Sigmoid colon (tissue), 7 donors: ENCODE data around the gene ZBTB45. TPM values are rescaled to one million over a fixed set of nuclear protein-coding genes. Genes with fewer than 3 reads are reported as not detected.

Experiments used
- DNase-seq: peaks from one replicate; pipeline ENCODE4 v3.0.0-alpha.2; 2019
- H3K27ac ChIP-seq, 4 donors: fragments of 200-600 bp; sonication (generic); one replicate each; pipeline ENCODE4 v1.5.1; 2016 to 2019; ENCODE audit warnings: mild to moderate bottlenecking in 1 of 4
- H3K27me3 ChIP-seq, 3 donors: fragments of 200-600 bp; sonication (generic); one replicate each; pipeline ENCODE4 v1.5.1; 2019; ENCODE audit warnings: mild to moderate bottlenecking in 1 of 3
- H3K36me3 ChIP-seq, 4 donors: fragments of 200-600 bp; sonication (generic); one replicate each; pipeline ENCODE4 v1.5.1; 2016 to 2019
- H3K4me1 ChIP-seq, 4 donors: fragments of 200-600 bp; sonication (generic); one replicate each; pipeline ENCODE4 v1.5.1; 2017 to 2019
- H3K4me3 ChIP-seq, 4 donors: fragments of 200-600 bp; sonication (generic); one replicate each; pipeline ENCODE4 v1.5.1; 2017 to 2019; ENCODE audit warnings: mild to moderate bottlenecking in 2 of 4, moderate library complexity in 1 of 4
- H3K9me3 ChIP-seq, 4 donors: fragments of 200-600 bp in 3 of 4; sonication (generic) in 3 of 4; one replicate each; pipeline versions ENCODE4 v1.5.1 to v1.6.1; 2013 to 2019
- EP300 ChIP-seq, 4 donors: sonication (generic); formaldehyde crosslinking; IDR thresholded peaks; one replicate each; pipeline ENCODE4 v1.6.1; 2017; ENCODE audit warnings: antibody characterized with exemption in 4 of 4
- POLR2A ChIP-seq, 2 donors: fragments of 450-650 bp; IDR thresholded peaks; one replicate each; pipeline ENCODE4 v1.6.1; 2016; ENCODE audit warnings: antibody characterized with exemption in 2 of 2, mild to moderate bottlenecking in 2 of 2, moderate library complexity in 2 of 2
- POLR2AphosphoS5 ChIP-seq, 4 donors: sonication (generic); formaldehyde crosslinking; IDR thresholded peaks; one replicate each; pipeline ENCODE4 v1.6.1; 2017; ENCODE audit warnings: antibody characterized with exemption in 4 of 4
- WGBS, 2 donors: extraction: QIAGEN DNeasy Blood & Tissue Kit; methylation state at CpG; one replicate each; pipeline ENCODE4 v1.1.7; 2013; 5-methylcytosine and 5-hydroxymethylcytosine counted together
- intact Hi-C: fragments of 100-400 bp; cut with DNase I; formaldehyde crosslinking; loops from one replicate; pipeline ENCODE4 v1.15.1; 2023
- polyA plus RNA-seq, 3 donors: library from polyadenylated mRNA; stranded (reverse); fragments of 200-250 nt; gene quantifications; one replicate each; pipeline ENCODE4 v1.2.3, GENCODE V29; 2013
- total RNA-seq, 4 donors: library from RNA; depleted of rRNA; stranded (reverse); fragments of >200 nt; gene quantifications; one replicate each; pipeline ENCODE4 v1.1.0, GENCODE V29; 2016
- TF ChIP-seq, protein P1 (sequence below), 4 experiments: fragments of 450-650 bp in 3 of 4; fragments of 200-600 bp in 1 of 4; IDR thresholded peaks; one replicate each; pipeline ENCODE4 v1.5.1; 2016 to 2019; ENCODE audit warnings: antibody characterized with exemption in 4 of 4, mild to moderate bottlenecking in 3 of 4, moderate library complexity in 2 of 4
- donor health status: healthy with polysubstance abuse.
- donor health status: Bipolar disorder and iron deficiency.
- donor health status: healthy.

ZBTB45 gene
- total and polyA plus RNA-seq, 7 donors: 4.9 to 13.8 (median 8.2) TPM

DNA sequence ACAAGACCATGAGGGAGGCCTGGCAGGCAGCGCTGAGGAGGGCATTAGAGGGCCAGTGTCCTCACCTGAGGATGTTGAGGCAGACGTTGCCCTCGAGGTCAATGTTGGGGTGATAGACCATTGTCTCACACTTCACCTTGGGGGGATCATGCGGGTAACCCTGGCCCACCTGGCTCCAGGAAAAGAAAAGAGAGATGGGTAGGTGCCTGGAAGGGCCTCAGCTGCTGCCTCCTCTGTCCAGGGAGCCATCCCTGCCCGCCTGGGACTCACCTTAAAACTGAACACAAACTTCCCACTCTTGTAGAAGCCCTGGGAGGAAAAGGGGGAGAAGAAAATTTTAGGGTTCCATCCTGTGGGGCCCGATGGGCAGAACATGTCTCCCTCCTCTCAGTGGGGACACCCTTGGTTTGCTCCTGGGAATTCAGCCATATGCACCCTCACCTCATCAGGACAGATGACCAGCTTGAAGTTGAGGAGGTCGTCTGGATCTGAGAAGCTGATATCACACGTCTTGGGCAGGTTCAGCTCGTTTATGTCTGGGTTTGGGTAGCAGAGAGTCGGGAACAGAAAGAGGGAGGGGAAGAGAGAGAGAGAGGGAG, 37.1 kb upstream of the ZBTB45 start:
- DNase-seq: peak; percentile 63
- Histone ChIP-seq H3K4me1 (peaks cover 0 to 62% (median 53%) of the 10 kb centered on the region in 4 donors), H3K36me3 (peaks cover 17 to 32% (median 21%) of the 10 kb centered on the region in 4 donors), H3K4me3 (peak overlapping the region in 3 of 4 donors; percentile 81 to 84 (median 83)), H3K27ac (peak overlapping the region; percentile 99 to 100 (median 100)), H3K27me3 (no peaks in the 10 kb centered on the region), H3K9me3 (no peaks in the 10 kb centered on the region)
- TF ChIP-seq, protein P1, sequence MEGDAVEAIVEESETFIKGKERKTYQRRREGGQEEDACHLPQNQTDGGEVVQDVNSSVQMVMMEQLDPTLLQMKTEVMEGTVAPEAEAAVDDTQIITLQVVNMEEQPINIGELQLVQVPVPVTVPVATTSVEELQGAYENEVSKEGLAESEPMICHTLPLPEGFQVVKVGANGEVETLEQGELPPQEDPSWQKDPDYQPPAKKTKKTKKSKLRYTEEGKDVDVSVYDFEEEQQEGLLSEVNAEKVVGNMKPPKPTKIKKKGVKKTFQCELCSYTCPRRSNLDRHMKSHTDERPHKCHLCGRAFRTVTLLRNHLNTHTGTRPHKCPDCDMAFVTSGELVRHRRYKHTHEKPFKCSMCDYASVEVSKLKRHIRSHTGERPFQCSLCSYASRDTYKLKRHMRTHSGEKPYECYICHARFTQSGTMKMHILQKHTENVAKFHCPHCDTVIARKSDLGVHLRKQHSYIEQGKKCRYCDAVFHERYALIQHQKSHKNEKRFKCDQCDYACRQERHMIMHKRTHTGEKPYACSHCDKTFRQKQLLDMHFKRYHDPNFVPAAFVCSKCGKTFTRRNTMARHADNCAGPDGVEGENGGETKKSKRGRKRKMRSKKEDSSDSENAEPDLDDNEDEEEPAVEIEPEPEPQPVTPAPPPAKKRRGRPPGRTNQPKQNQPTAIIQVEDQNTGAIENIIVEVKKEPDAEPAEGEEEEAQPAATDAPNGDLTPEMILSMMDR (IDR thresholded peaks at IDR 0.05): no peak
- TF ChIP-seq POLR2A (IDR thresholded peaks at IDR 0.05) (no peak), EP300 (IDR thresholded peaks at IDR 0.05) (no peak), POLR2AphosphoS5 (IDR thresholded peaks at IDR 0.05) (no peak)
- intact Hi-C loops: no loop called here
- WGBS, 2 donors: 54 to 63% methylated on average over 10 of the region's 10 CpGs

DNA sequence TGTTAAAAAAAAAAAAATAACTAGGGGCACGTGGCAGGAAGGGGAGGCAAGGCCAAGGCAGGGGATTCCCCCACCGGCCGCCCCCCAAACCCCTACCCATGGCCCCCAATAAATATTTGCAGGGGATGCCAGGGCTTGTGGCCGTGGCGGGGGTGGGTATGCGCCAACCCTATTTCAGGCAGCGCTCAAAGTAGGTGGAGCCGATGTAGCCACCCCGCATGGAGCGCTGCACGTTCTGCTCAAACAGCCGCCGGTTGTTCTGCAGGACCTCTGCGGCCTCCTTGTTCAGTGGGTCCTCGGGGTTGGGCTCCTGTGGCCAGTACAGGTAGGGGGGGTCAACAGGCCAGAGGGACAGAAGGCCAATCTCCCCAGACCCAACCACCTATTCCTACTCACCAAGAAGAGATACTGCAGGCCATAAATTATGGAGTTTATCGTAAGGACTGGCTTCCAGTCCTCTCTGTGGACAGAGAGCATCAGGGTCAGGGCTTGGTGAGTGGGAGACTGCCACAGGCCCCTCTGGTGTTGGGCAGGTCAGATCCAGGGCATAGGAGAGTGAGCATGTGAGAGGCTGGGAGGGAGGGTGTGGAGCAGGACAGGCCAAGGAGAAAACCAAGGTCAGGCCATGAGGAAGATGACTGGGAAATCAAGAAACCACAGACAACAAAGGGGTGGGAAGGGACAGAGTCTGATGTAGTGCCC, 36.5 kb upstream of the ZBTB45 start:
- H3K9me3 ChIP-seq: no peaks in the 10 kb centered on the region
- TF ChIP-seq, protein P1 (IDR thresholded peaks at IDR 0.05): no peak
- TF ChIP-seq POLR2A (IDR thresholded peaks at IDR 0.05) (no peak), EP300 (IDR thresholded peaks at IDR 0.05) (no peak), POLR2AphosphoS5 (IDR thresholded peaks at IDR 0.05) (no peak)
- no peak overlapping the region for H3K4me3 ChIP-seq
- peaks cover 0 to 57% (median 46%) of the 10 kb centered on the region in 4 donors for H3K4me1 ChIP-seq
- no peaks in the 10 kb centered on the region for H3K27me3 ChIP-seq
- H3K27ac ChIP-seq: peak overlapping the region; percentile 99 to 100 (median 100)
- 86 to 89% methylated on average over 16 of the region's 16 CpGs for WGBS, 2 donors
- H3K36me3 ChIP-seq: peaks cover 23 to 38% (median 28%) of the 10 kb centered on the region in 4 donors
- intact Hi-C loops: loop anchor here (1.0 to 2.0 kb wide), 2 partner anchors 12 to 37 kb away; partner anchors contain the start of genes TRIM28 and ZBTB45
- DNase-seq: peak; percentile 68

DNA sequence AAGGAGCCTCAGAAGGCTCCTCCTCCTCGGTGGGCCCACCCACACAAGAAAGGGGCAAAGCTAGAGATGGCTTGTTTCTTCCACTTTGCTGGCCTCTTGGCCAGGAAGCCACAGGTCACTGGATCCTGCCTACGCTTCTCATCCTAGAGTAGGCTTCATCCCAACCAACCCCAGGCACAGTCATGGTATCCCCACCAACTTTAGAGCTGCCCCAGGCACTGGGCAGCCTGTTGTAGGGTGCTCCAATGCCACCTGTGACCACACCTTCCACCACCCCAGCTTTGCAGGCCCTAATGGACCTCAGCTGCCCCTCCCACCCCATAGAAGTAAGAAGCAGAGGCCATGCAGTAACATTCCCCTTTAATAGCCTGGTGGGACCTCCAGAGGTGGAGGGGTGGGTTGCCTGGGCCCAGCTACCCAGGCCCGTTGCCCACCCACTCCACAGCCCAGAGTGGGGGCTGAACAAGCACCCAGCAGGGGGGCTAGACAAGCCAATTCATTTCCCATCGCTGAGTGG, 35.8 kb upstream of the ZBTB45 start:
- Histone ChIP-seq H3K27me3 (no peaks in the 10 kb centered on the region), H3K36me3 (peaks cover 30 to 45% (median 34%) of the 10 kb centered on the region in 4 donors), H3K4me1 (peaks cover 0 to 57% (median 46%) of the 10 kb centered on the region in 4 donors), H3K9me3 (no peaks in the 10 kb centered on the region), H3K4me3 (peak overlapping the region; percentile 44 to 86 (median 77)), H3K27ac (peak overlapping the region; percentile 99 to 100 (median 100))
- peak; percentile 66 for DNase-seq
- 45 to 53% methylated on average over 4 of the region's 4 CpGs for WGBS, 2 donors
- TF ChIP-seq EP300 (IDR thresholded peaks at IDR 0.05): no peak
- TF ChIP-seq, protein P1 (IDR thresholded peaks at IDR 0.05): no peak
- TF ChIP-seq POLR2A (IDR thresholded peaks at IDR 0.05): no peak
- TF ChIP-seq POLR2AphosphoS5 (IDR thresholded peaks at IDR 0.05): no peak
- intact Hi-C loops: loop anchor here (1.0 to 2.0 kb wide), 2 partner anchors 11 to 37 kb away; partner anchors contain the start of genes TRIM28 and ZBTB45

DNA sequence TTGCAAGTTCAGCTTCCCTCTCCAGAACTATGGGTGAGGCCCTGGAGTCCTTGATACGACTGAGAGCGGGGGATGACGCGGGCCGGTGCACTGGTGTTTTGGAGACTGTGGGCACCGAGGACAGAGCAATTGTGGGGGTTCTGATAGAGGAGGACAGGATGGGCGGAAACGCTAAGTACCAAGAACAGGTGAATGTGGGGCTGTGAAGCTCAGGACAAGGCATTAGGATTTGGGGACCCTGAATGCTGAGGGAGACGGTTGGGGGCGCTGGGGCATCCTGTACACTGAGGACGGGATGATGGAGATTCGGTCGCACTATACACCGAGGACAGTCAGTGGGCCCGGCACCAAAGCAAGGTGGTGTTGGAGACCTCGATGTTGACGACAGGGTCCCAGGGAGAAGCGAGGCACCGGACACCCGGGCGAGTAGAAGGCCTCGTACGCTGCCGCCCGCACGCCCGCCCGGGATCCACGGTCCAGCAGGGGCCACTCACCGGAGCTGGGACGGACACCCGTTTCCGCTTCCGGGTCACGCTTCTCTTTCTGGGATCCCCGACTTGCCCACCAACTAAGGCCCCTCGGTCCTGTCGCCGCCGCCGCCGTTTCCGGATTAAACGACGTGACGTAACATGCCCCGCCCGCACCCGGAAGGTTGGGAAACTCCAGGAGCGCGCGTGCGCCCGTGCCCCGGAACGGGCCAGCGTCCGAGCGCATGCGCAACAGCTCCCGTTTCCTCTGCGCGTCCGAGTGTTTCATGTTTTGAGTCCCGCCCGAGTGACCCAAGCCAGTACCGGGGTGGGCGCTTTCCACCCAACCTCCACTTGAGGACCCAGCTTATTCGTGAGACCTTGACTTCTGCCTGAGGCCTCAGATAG, 35.1 kb upstream of the ZBTB45 start, which contains the start of gene CHMP2A:
CHMP2A (minus strand) TSS at position 612 of the 875 bp plus-strand sequence. CDS start 893 bp downstream, outside the sequence.
- Histone ChIP-seq H3K27ac (peak within 1 kb of the TSS; percentile 99 to 100 (median 100)), H3K36me3 (peaks cover 37 to 52% (median 41%) of the 10 kb centered on the region in 4 donors), H3K4me3 (peak within 1 kb of the TSS; percentile 44 to 86 (median 77)), H3K4me1 (peaks cover 0 to 54% (median 40%) of the 10 kb centered on the region in 4 donors), H3K27me3 (no peaks in the 10 kb centered on the region), H3K9me3 (no peaks in the 10 kb centered on the region)
- intact Hi-C loops: loop anchor here (1.0 to 2.0 kb wide), 2 partner anchors 10 to 36 kb away; partner anchors contain the start of genes TRIM28 and ZBTB45
- DNase-seq: peak; percentile 100
- TF ChIP-seq, protein P1 (IDR thresholded peaks at IDR 0.05): no peak
- TF ChIP-seq POLR2A (IDR thresholded peaks at IDR 0.05) (peak; percentile 67 to 81), EP300 (IDR thresholded peaks at IDR 0.05) (peak in 1 of 4 donors; percentile 52), POLR2AphosphoS5 (IDR thresholded peaks at IDR 0.05) (peak; percentile 81 to 95 (median 91))
- WGBS, 2 donors: 0 to 1% methylated on average over 69 of the region's 69 CpGs
